GM19324 (cell line): ENCODE results near the gene DYNC1H1.

ENCODE experiments used
- ATAC-seq: cut with Tn5 transposase; IDR thresholded peaks from one replicate; pipeline ENCODE4 v1.9.1; 2021; ENCODE audit warnings: mild to moderate bottlenecking, moderate library complexity; ENCODE audit not compliant: unreplicated experiment, low FRiP score

DYNC1H1 gene

GRCh38 chr14:101964297-101965180 lies at the start of gene DYNC1H1:
TSS of gene DYNC1H1 (plus strand) at chr14:101964573. CDS start at chr14:101964692, 119 bp downstream.
- peak; percentile 92 for ATAC-seq

- no peak for ATAC-seq
These were observed 48.2 kb upstream of the DYNC1H1 start for GRCh38 chr14:101915871-101916815.

GRCh38 chr14:101916816-101917412 lies 47.5 kb upstream of the DYNC1H1 start:
- no peak for ATAC-seq

DNA sequence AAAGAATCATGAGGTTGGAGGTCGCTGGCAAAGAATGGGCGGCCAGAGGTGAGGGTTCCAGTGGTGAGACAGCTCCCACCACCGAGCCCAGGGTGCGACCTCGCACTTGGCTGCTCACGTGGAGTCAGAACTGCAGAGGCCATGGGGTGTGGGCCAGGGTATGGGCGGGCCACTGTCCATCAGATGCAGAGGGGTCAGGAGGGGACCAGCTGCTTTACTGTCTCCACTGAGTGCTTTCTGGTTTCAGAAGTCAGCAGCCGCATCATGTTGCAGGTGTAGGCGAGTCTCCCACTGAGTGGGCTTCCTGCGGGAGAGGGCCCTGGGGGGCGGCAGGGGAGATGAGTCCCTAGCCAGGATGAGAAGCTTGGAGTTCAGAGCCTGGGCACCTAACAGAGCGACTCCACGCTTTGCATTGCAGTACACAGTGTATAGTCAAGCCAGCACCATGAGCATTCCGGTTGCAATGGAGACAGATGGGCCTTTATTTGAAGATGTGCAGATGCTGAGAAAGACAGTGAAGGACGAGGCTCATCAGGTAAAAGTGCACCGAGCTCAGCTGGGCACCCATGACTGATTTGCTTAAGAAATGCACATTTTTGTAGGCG lies 46.9 kb upstream of the DYNC1H1 start:
- ATAC-seq: no peak

- no peak for ATAC-seq
These were observed 46.0 kb upstream of the DYNC1H1 start for GRCh38 chr14:101918065-101918989.

DNA sequence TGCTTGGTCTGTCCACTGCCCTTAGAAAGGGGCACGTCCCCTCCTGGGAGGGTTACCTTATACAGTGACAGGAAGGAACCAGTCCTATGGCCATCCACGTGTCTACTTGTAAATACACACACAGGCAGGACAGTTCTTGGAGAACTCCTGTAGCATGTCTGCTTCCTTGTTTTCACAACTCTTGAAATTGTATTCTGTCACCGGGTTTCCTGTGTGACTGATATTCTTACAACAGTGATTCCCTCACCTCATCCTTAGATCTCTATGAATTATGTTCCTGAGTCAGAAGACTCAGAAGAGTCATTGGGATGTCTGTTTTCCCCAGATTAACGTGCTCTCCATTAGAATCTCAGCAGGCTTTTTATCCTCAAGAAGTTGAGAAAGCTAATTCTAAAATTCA lies 44.1 kb upstream of the DYNC1H1 start:
- no peak for ATAC-seq

- no peak for ATAC-seq
These were observed 41.5 kb upstream of the DYNC1H1 start for GRCh38 chr14:101922866-101923265.

DNA sequence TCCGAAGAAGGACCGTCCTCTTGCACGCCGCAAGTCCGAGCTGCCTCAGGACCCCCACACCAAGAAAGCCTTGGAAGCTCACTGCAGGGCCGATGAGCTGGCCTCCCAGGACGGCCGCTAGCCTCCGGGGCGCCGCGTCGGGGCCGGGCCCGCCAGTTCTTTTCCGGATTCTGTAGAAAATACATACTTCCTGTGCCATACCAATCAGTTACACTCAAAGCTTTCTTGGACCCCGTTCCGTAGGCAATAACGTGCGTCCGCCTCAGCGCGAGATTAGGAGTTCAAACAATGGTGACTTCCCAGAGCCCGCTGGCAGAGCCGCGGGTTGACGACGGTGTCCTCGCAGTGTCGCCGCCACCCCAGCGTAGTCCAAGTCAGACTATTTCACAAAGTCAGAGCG lies 39.2 kb upstream of the DYNC1H1 start:
- no peak for ATAC-seq

DNA sequence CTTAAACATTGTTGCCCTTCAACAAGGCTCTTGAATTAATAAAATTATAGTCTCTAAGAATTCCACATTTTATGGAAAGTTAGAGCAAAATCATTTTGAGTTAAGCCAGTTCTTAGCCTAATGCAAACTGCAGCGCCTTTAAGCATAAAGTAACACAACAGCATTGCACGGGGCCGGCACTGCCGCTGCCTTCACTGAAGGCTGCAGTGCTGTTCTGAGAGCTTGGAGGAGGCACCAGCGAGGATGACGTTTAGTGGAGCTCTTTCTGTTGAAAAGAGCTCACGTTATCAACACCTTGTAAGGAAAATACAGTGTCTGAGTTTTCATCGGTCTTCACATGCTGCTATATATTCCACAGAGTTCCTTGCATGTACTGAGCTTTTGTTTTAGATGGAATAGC lies 38.3 kb upstream of the DYNC1H1 start:
- no peak for ATAC-seq

- no peak for ATAC-seq
These were observed 37.8 kb upstream of the DYNC1H1 start for GRCh38 chr14:101926620-101927019.

DNA sequence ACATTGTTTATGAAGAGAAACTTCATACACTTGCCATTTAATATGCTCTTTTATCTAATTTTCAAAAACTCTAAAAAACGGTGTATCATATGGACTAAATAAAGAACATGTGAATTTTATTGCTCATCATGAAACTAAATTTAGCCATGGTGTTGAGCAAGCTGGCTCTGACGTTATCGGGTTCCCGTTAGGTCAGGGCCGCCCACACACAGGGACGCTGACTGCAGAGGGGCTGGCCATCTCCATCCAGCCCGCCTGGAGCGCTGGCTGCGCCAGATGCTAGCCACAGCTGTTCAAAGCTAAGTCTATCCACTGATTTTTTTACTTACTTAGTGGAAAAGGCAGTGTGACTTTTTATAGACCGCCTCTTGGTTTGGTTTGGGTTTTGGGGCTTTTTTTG lies 36.5 kb upstream of the DYNC1H1 start:
- no peak for ATAC-seq

- ATAC-seq: no peak
These were observed 35.9 kb upstream of the DYNC1H1 start for GRCh38 chr14:101928415-101928841.

DNA sequence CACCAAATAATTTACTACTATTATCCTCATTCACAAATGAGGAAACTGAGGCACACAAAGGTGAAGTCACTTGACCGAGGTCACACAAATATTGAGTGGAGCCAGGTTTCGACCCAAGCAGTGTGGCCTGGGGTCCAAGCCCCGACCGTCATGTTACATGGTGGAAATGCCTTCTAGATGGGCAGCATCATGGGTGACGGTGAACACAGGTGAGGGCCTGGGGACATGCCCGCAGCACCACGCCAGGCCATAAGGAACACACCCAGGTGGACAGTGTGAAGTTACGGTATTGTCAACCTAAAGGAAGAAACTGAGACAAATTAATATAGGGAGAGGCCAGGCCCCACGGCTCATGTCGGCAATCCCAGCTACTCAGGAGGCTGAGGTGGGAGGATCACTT lies 35.3 kb upstream of the DYNC1H1 start:
- ATAC-seq: no peak

DNA sequence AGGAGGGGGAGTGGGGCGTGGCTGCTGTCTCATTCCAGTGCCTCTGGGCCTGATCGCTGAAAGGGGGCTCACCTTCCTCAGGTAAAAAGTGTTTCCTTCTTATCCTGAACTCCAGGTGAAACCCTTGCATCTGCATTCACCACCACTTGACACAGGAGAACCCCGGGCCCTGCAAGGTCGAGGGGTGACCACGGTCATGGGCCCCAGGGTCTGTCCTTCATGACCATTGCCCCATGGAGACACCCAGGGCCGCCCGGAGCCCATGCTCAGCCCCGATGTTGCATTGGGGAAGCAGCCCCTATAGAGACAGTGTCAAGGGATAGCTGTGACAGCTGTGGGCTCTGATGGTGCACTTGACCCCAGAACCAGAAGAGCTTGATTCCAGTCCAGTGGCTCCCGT lies 34.4 kb upstream of the DYNC1H1 start:
- no peak for ATAC-seq

DNA sequence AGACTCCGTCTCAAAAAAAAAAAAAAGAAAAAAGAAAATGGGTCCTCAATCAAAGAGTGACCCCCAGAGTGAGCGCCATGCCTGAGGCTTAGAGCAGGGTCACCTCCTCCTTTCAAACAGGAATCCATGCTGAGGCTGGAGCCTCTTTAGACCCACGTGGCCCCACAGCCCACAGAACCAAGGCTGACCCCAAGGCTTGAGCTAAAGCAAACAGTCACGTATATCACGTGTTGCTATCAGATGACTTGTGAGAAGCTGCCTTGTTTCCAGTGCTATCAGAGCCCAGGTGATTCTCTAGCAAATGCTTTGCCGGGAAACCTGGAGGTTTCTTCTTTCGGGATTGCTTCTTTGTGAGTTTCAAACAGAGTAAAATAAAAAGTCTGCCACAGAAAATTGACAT lies 31.7 kb upstream of the DYNC1H1 start:
- ATAC-seq: no peak

DNA sequence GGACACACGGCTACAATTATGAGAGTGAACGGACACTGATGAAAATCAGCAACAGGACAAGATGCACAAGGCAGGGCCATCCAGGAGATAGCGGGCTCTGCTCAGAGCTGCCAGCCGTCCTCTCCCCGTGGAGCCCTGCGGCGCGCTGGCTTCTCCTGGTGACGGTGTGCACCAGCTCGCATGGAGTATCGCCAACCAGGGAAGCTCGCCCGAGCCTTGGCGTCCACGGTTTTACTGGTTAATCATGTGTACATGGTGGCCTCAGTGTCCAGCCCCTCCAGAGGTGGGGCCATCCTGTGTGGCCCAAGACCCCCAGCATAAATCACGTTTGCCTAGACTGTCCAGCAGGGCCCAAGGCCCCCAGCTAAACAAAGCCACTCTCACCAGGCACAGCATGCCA lies 31.2 kb upstream of the DYNC1H1 start:
- no peak for ATAC-seq

DNA sequence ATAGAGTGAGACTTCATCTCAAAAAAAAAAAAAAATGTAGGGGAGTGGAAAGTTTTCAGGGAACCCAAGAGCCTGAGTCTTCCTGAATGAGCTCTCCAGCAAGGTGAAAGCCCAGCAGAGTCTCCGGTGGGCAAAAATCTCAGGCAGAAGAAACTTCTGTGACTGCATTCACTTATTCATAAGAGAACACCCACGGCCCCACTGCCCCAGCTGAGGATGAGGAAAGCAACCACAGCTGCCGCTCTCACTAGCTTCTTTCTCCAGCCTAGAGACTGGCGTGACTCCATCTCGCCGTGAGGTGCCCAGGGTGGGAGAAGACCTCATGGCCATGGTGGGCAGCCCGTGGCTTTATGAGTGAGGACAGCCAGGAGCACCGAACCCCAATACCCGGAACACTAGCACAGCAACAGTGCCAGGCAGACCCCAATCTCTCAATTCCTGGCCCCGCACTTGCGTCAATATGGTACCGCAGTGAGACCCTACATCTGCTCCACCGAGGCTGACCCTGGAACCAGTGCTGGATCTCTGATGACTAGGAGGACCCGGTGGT lies 29.7 kb upstream of the DYNC1H1 start:
- ATAC-seq: no peak

DNA sequence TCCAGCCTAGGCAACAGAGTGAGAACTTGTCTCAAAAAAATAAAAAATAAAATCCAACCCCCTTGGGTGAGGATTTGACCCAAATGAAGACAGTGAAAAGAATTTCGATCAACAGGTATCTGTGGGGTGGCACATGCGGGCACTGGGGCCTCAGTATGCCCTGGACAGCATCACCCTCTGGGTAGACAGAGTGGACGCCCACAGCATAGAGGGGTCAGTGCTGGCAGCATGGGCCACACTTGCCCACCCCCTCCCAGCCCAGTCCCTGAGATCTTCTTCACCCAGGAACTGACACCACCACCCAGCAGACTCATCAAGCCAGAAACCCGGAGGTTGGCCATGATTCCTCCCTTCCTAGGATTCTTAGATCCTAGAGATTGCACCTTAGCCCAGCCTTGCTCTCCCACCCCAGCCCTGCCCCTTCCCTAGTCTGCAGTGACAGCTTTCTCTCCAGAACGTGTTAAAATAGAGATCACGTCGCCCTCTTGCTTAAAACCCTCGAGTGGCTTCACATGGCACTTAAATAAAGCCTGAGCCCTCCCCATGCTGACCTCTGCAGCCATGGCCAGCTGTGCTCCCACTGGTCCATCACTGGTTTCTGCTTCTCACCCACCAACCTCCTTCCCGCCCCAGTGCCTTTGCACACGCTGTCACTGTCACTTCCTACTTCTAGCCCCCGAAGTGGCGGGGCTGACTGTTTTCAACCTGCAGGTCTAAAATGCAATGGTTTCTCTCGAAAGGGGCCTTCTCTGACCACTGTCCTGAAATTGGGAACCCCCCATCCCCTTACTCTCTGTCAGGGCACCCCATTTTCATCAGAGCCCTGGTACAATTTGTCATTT lies 26.2 kb upstream of the DYNC1H1 start:
- no peak for ATAC-seq
